ENCODE measurements around the gene MOCS3. TPM values are rescaled to one million over a fixed set of nuclear protein-coding genes. Genes with fewer than 3 reads are reported as not detected.

MOCS3 gene
- polyA plus RNA-seq, 3 donors = 0.48 to 1.9 (median 1.9) TPM

DNA sequence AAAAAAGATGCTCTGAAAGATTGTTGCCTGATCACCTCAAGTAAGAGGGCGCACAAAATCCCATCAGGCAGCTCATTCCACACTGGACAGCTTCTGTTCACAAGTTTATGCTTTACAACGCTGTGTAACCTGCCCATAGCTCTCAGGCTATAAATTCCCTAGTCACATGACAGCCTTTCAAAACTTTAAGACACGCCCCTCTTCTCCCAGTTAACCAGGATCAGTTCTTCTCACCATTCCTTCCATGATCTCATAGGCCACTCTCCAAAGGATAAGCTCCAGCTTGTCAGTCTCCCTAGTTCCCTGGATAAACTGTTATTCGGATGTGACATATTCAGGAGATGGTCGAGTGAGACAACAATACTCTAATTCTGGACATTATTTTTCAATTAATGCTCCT, 42.4 kb upstream of the MOCS3 start:
- peak overlapping the region in 1 of 2 donors; percentile 37 for H3K27ac ChIP-seq (ENCODE audit: low read depth in 1 of 2, low read length in 2 of 2)
- H3K36me3 ChIP-seq (replicated peaks in 1 of 2; ENCODE audit: control insufficient read depth in 1 of 2, insufficient read depth in 2 of 2, low read length in 2 of 2) = peaks cover 5 to 10% of the 10 kb centered on the region in 2 donors
- DNase-seq = no peak
- H3K36me3 Mint-ChIP-seq = peaks cover 15 to 23% of the 10 kb centered on the region in 2 donors
- 70% methylated on average over 4 of the region's 5 CpGs for WGBS (ENCODE audit: insufficient coverage)
- H3K4me3 Mint-ChIP-seq = no peak overlapping the region
- no peak overlapping the region for H3K4me2 ChIP-seq (replicated peaks; ENCODE audit: extremely low read depth, low read length, poor library complexity, severe bottlenecking)
- peak overlapping the region in 4 of 7 donors; percentile 16 to 60 (median 38) for H3K27ac Mint-ChIP-seq
- H4K20me1 ChIP-seq (ENCODE audit: insufficient read depth, low read length) = peaks cover 99% of the 10 kb centered on the region
- no peak overlapping the region for H2AFZ ChIP-seq (ENCODE audit: insufficient read depth, low read depth, low read length, poor library complexity, severe bottlenecking)
- H3K4me3 ChIP-seq (replicated peaks in 1 of 3; ENCODE audit: low read depth in 2 of 3, low read length in 3 of 3) = no peak overlapping the region
- peaks cover 100% of the 10 kb centered on the region for H3K79me2 ChIP-seq (ENCODE audit: insufficient read depth, low read length)
- peaks cover 0 to 4% of the 10 kb centered on the region in 2 donors for H3K4me1 ChIP-seq (ENCODE audit: control insufficient read depth in 1 of 2, insufficient read depth in 2 of 2, low read length in 2 of 2)
- intact Hi-C loops (cut with micrococcal nuclease) = no loop called here
- H3K9me3 Mint-ChIP-seq = no peaks in the 10 kb centered on the region
- H3K9me3 ChIP-seq (replicated peaks in 1 of 2; ENCODE audit: control insufficient read depth in 1 of 2, insufficient read depth in 1 of 2, low read length in 2 of 2) = no peaks in the 10 kb centered on the region
- peaks cover 33% of the 10 kb centered on the region for H3K4me1 Mint-ChIP-seq
- TF ChIP-seq CTCF (IDR thresholded peaks at IDR 0.05) = no peak
- no peak overlapping the region for H3K9ac ChIP-seq (ENCODE audit: insufficient read depth, low read length, poor library complexity, severe bottlenecking)
- no peaks in the 10 kb centered on the region for H3K27me3 ChIP-seq (ENCODE audit: control insufficient read depth in 2 of 2, insufficient read depth in 2 of 2, low read length in 2 of 2)
- H3K27me3 Mint-ChIP-seq (ENCODE audit: low read depth in 3 of 3) = no peaks in the 10 kb centered on the region

GRCh38 chr20:50916934-50917333, 41.7 kb upstream of the MOCS3 start:
- H2AFZ ChIP-seq (ENCODE audit: insufficient read depth, low read depth, low read length, poor library complexity, severe bottlenecking) = no peak overlapping the region
- H3K4me3 ChIP-seq (replicated peaks in 1 of 3; ENCODE audit: low read depth in 2 of 3, low read length in 3 of 3) = no peak overlapping the region
- no peaks in the 10 kb centered on the region for H3K27me3 Mint-ChIP-seq (ENCODE audit: low read depth in 3 of 3)
- whole genome bisulfite sequencing (ENCODE audit: insufficient coverage) = 93% methylated on average over 3 of the region's 3 CpGs
- peak overlapping the region in 5 of 7 donors; percentile 5 to 83 (median 60) for H3K27ac Mint-ChIP-seq
- peaks cover 99% of the 10 kb centered on the region for H4K20me1 ChIP-seq (ENCODE audit: insufficient read depth, low read length)
- no peak for DNase-seq
- no peak overlapping the region for H3K4me2 ChIP-seq (replicated peaks; ENCODE audit: extremely low read depth, low read length, poor library complexity, severe bottlenecking)
- no peak overlapping the region for H3K4me3 Mint-ChIP-seq
- H3K9me3 ChIP-seq (replicated peaks in 1 of 2; ENCODE audit: control insufficient read depth in 1 of 2, insufficient read depth in 1 of 2, low read length in 2 of 2) = no peaks in the 10 kb centered on the region
- intact Hi-C loops (cut with micrococcal nuclease) = no loop called here
- H3K36me3 ChIP-seq (replicated peaks in 1 of 2; ENCODE audit: control insufficient read depth in 1 of 2, insufficient read depth in 2 of 2, low read length in 2 of 2) = peaks cover 6 to 10% of the 10 kb centered on the region in 2 donors
- peaks cover 34% of the 10 kb centered on the region for H3K4me1 Mint-ChIP-seq
- no peaks in the 10 kb centered on the region for H3K27me3 ChIP-seq (ENCODE audit: control insufficient read depth in 2 of 2, insufficient read depth in 2 of 2, low read length in 2 of 2)
- peak overlapping the region in 1 of 2 donors; percentile 37 for H3K27ac ChIP-seq (ENCODE audit: low read depth in 1 of 2, low read length in 2 of 2)
- no peak for TF ChIP-seq CTCF (IDR thresholded peaks at IDR 0.05)
- no peaks in the 10 kb centered on the region for H3K9me3 Mint-ChIP-seq
- H3K4me1 ChIP-seq (ENCODE audit: control insufficient read depth in 1 of 2, insufficient read depth in 2 of 2, low read length in 2 of 2) = peaks cover 0 to 4% of the 10 kb centered on the region in 2 donors
- H3K79me2 ChIP-seq (ENCODE audit: insufficient read depth, low read length) = peaks cover 100% of the 10 kb centered on the region
- peaks cover 15 to 25% of the 10 kb centered on the region in 2 donors for H3K36me3 Mint-ChIP-seq
- no peak overlapping the region for H3K9ac ChIP-seq (ENCODE audit: insufficient read depth, low read length, poor library complexity, severe bottlenecking)
